GM12878 (cell line): ENCODE data around the gene RPL36. TPM values are rescaled to one million over a fixed set of nuclear protein-coding genes. Genes with fewer than 3 reads are reported as not detected.

ENCODE experiments used
- ATAC-seq: fragments of 200-7000 bp; cut with Tn5 transposase; 3 replicates; pipeline ENCODE4 v1.9.1; 2020; ENCODE audit warnings: mild to moderate bottlenecking, moderate library complexity
- BruUV-seq: library from RNA; stranded (reverse); fragments of 400-500 nt; replicated peaks from 2 replicates; lab custom pipeline; 2021; lab: Mats Ljungman, UMichigan
- CTCF ChIA-PET: fragments of 300-600 bp; sonication (Branson Sonifier 250); formaldehyde crosslinking; extraction: SDS; loops from one replicate; lab custom pipeline; 2021; ENCODE audit warnings: inconsistent platforms; lab: Yijun Ruan, JAX
- POLR2A ChIA-PET: fragments of 350-600 bp; formaldehyde crosslinking; extraction: SDS; loops from one replicate; lab custom pipeline; 2021; ENCODE audit warnings: inconsistent platforms; lab: Charles Lee
- RAD21 ChIA-PET: fragments of 300-600 bp; sonication (Branson Sonifier 250); formaldehyde crosslinking; loops from one replicate; lab custom pipeline; 2023; ENCODE audit warnings: antibody characterized with exemption; ENCODE audit not compliant: unreplicated experiment; lab: Charles Lee
- SMC1A ChIA-PET: fragments of 300-600 bp; sonication (Branson Sonifier 250); formaldehyde crosslinking; loops from one replicate; lab custom pipeline; 2023; ENCODE audit not compliant: unreplicated experiment, uncharacterized antibody; lab: Charles Lee
- DNase-seq: peaks from one replicate; pipeline ENCODE4 v3.0.0-alpha.2; 2011; ENCODE audit warnings: low read depth, low spot score
- FAIRE-seq: peaks from 3 replicates; lab custom pipeline; 2011; peaks lifted over from hg19 to GRCh38; lab: Jason Lieb, UNC
- H2AFZ ChIP-seq: 2 replicates; pipeline ENCODE4 v1.6.0; 2011; ENCODE audit warnings: low read depth, low read length, control low read depth; ENCODE audit not compliant: control insufficient read depth
- H3K27ac ChIP-seq: 2 replicates; pipeline ENCODE4 v1.5.1; 2011; ENCODE audit warnings: control low read depth; ENCODE audit not compliant: control insufficient read depth, insufficient read depth
- H3K27me3 ChIP-seq, 2 experiments: replicated peaks in 1 of 2; 2 replicates each; pipeline versions ENCODE4 v1.6.0 to v1.6.1; 2011; ENCODE audit warnings: low read length in 1 of 2; ENCODE audit not compliant: control insufficient read depth in 2 of 2, insufficient read depth in 2 of 2
- H3K36me3 ChIP-seq, 2 experiments: 2 replicates each; pipeline ENCODE4 v1.5.1; 2011; ENCODE audit warnings: low read length in 1 of 2; ENCODE audit not compliant: control insufficient read depth in 2 of 2, insufficient read depth in 2 of 2
- H3K4me1 ChIP-seq: 2 replicates; pipeline ENCODE4 v1.6.1; 2011; ENCODE audit warnings: mild to moderate bottlenecking, low read length, moderate library complexity, mixed read lengths; ENCODE audit not compliant: control insufficient read depth, insufficient read depth
- H3K4me2 ChIP-seq: 2 replicates; pipeline ENCODE4 v1.6.0; 2011; ENCODE audit warnings: control low read depth; ENCODE audit not compliant: control insufficient read depth, insufficient read depth
- H3K4me3 ChIP-seq: fragments of 200-600 bp; sonication (generic); 2 replicates; pipeline ENCODE4 v1.5.1; 2016
- H3K79me2 ChIP-seq: 2 replicates; pipeline ENCODE4 v1.6.0; 2011; ENCODE audit warnings: low read length; ENCODE audit not compliant: control insufficient read depth, insufficient read depth
- H3K9ac ChIP-seq: 2 replicates; pipeline ENCODE4 v1.8.0; 2011; ENCODE audit warnings: low read length, control low read depth, mixed read lengths; ENCODE audit not compliant: control insufficient read depth, insufficient read depth
- H3K9me3 ChIP-seq: replicated peaks from 3 replicates; pipeline ENCODE4 v1.5.1; 2011; ENCODE audit warnings: mild to moderate bottlenecking, low read length; ENCODE audit not compliant: control insufficient read depth, insufficient read depth
- H4K20me1 ChIP-seq: 2 replicates; pipeline ENCODE4 v1.6.0; 2011; ENCODE audit not compliant: control insufficient read depth, insufficient read depth
- BCL11A ChIP-seq: IDR thresholded peaks from 2 replicates; pipeline ENCODE4 v1.6.1; 2011; ENCODE audit warnings: low read depth, low read length
- BCLAF1 ChIP-seq: fragments of 450-650 bp; IDR thresholded peaks from 2 replicates; pipeline ENCODE4 v1.6.1; 2017; ENCODE audit warnings: antibody characterized with exemption, mild to moderate bottlenecking, moderate library complexity
- E4F1 ChIP-seq: fragments of 450-650 bp; IDR thresholded peaks from 2 replicates; pipeline ENCODE4 v1.6.1; 2018; ENCODE audit warnings: borderline replicate concordance, mild to moderate bottlenecking; ENCODE audit not compliant: partially characterized antibody
- NFYA ChIP-seq: IDR thresholded peaks from 2 replicates; pipeline ENCODE4 v1.6.1; 2011; ENCODE audit warnings: low read depth, mild to moderate bottlenecking, low read length, improper control_type of control experiment, borderline replicate concordance
- PAX5 ChIP-seq: IDR thresholded peaks from 2 replicates; pipeline ENCODE4 v1.6.1; 2011; ENCODE audit warnings: low read depth, low read length, borderline replicate concordance
- SP1 ChIP-seq: IDR thresholded peaks from one replicate; pipeline ENCODE4 v1.6.1; 2011; ENCODE audit warnings: low read depth, low read length
- TAF1 ChIP-seq: IDR thresholded peaks from 2 replicates; pipeline ENCODE4 v1.6.1; 2011; ENCODE audit warnings: mild to moderate bottlenecking, low read depth, low read length, borderline replicate concordance
- YBX1 ChIP-seq: fragments of 450-650 bp; IDR thresholded peaks from 2 replicates; pipeline ENCODE4 v1.6.1; 2016; ENCODE audit warnings: antibody characterized with exemption
- ZBED1 ChIP-seq: IDR thresholded peaks from 2 replicates; pipeline ENCODE4 v1.6.1; 2016; ENCODE audit warnings: borderline replicate concordance
- ZNF207 ChIP-seq: fragments of 450-650 bp; IDR thresholded peaks from 2 replicates; pipeline ENCODE4 v1.6.1; 2014; ENCODE audit warnings: antibody characterized with exemption, mild to moderate bottlenecking, borderline replicate concordance
- WGBS: methylation state at CpG from one replicate; pipeline ENCODE4 v1.1.6; 2016; ENCODE audit warnings: low lambda C conversion rate; ENCODE audit not compliant: insufficient replicate concordance, insufficient coverage; ENCODE audit errors: missing lambda C conversion rate; 5-methylcytosine and 5-hydroxymethylcytosine counted together
- in situ Hi-C: fragments of 300-500 bp; cut with MboI; formaldehyde crosslinking; loops from 9 replicates; pipeline ENCODE4 v1.14.3; 2018; ENCODE audit warnings: mixed read lengths
- intact Hi-C: fragments of 100-400 bp; cut with micrococcal nuclease; formaldehyde crosslinking; loops from one replicate; pipeline ENCODE4 v1.14.2; 2022; ENCODE audit not compliant: unreplicated experiment
- polyA plus RNA-seq, 11 experiments: library from polyadenylated mRNA; depleted of rRNA in 4 of 11; unstranded in 6 of 11; stranded (reverse) in 5 of 11; fragments of >200 nt; fragmentation: Nextera tagmentation in 4 of 11; fragmentation: Illumina TruSeq in 1 of 11; extraction: Ambion mirVana in 4 of 11; extraction: Trizol in 1 of 11; gene quantifications; 1 replicate in 1 of 11; 2 replicates in 10 of 11; pipeline versions ENCODE4 v1.2.1 to v1.2.3, GENCODE V29; 2011 to 2016; ENCODE audit warnings: inconsistent platforms in 2 of 11, missing spikeins in 2 of 11, low read depth in 1 of 11
- total RNA-seq, 4 experiments: library from RNA; depleted of rRNA in 3 of 4; stranded (reverse); fragments of >200 nt in 3 of 4; fragmentation: Illumina TruSeq in 1 of 4; extraction: Trizol in 1 of 4; gene quantifications; 2 replicates each; pipeline versions ENCODE4 v1.2.1 to v1.2.3, GENCODE V29; 2013 to 2021

The RPL36 gene
- total and polyA plus RNA-seq, 10 of the 15 experiments (the other 5 are each of a cell fraction or from before 2014, with no cell fraction given), result 374 to 4,942 (median 2,053) TPM

GRCh38 chr19:5652261-5652660, 37.8 kb upstream of the RPL36 start:
- ChIA-PET CTCF (no interaction called here), RAD21 (no interaction called here), POLR2A (no interaction called here), SMC1A (no interaction called here)
- H4K20me1 ChIP-seq, result no peaks in the 10 kb centered on the region
- H2AFZ ChIP-seq, result no peak overlapping the region
- intact Hi-C loops, result no loop called here
- TF ChIP-seq ZNF207 (no peak), NFYA (no peak), SP1 (no peak), BCL11A (no peak), E4F1 (no peak), ZBED1 (no peak), TAF1 (no peak), YBX1 (no peak), BCLAF1 (no peak), PAX5 (no peak)
- in situ Hi-C loops, result no loop called here
- H3K4me2 ChIP-seq, result no peak overlapping the region
- ATAC-seq (no peak), DNase-seq (no peak), FAIRE-seq (no peak)
- 97% methylated on average over 10 of the region's 10 CpGs for WGBS
- H3K9me3 ChIP-seq, result no peaks in the 10 kb centered on the region
- H3K9ac ChIP-seq, result no peak overlapping the region
- no peaks in the 10 kb centered on the region; the same call in 1 of the 2 replicates for H3K79me2 ChIP-seq
- H3K4me3 ChIP-seq, result no peak overlapping the region
- H3K4me1 ChIP-seq, result no peaks in the 10 kb centered on the region
- peaks cover 39 to 54% of the 10 kb centered on the region in 2 experiments for H3K36me3 ChIP-seq
- H3K27ac ChIP-seq, result no peak overlapping the region
- BruUV-seq, result no TSS peak
- H3K27me3 ChIP-seq, result no peaks in the 10 kb centered on the region
